Stimulated activated CD4-positive, alpha-beta T cell treated with anti-CD3 and anti-CD28 coated beads, Interleukin-4, amount 100 ng/mL, for 24 hours (primary cell): ENCODE measurements around the gene RARA.

Experiments
- DNase-seq: peaks from one replicate; pipeline ENCODE4 v3.0.0-alpha.2; 2020

The RARA gene

GRCh38 chr17:40347319-40348135 is 38.5 kb downstream of the RARA start:
- DNase-seq, result no peak

- DNase-seq, result no peak
These were observed 39.1 kb downstream of the RARA start for GRCh38 chr17:40348136-40348504.

GRCh38 chr17:40348562-40349476 is 39.8 kb downstream of the RARA start:
- DNase-seq, result no peak

GRCh38 chr17:40349477-40349894 is 40.5 kb downstream of the RARA start:
- DNase-seq, result no peak

- no peak for DNase-seq
These were observed 41.1 kb downstream of the RARA start for GRCh38 chr17:40349895-40350688.

GRCh38 chr17:40350689-40351358 is 41.8 kb downstream of the RARA start:
- no peak for DNase-seq

- no peak for DNase-seq
These were observed 42.6 kb downstream of the RARA start for GRCh38 chr17:40351359-40352236.

- no peak for DNase-seq
These were observed 43.3 kb downstream of the RARA start for GRCh38 chr17:40352237-40352778.

GRCh38 chr17:40352779-40353394 is 43.9 kb downstream of the RARA start:
- DNase-seq, result no peak

- no peak for DNase-seq
These were observed 45.5 kb downstream of the RARA start for GRCh38 chr17:40354221-40355122.

- DNase-seq, result peak; percentile 79
These were observed 46.3 kb downstream of the RARA start for GRCh38 chr17:40355123-40355803.

- no peak for DNase-seq
These were observed 47.1 kb downstream of the RARA start for GRCh38 chr17:40355804-40356758.

- no peak for DNase-seq
These were observed 48.3 kb downstream of the RARA start for GRCh38 chr17:40356990-40357881.

GRCh38 chr17:40358323-40359038 is 49.5 kb downstream of the RARA start:
- peak; percentile 92 for DNase-seq

- DNase-seq, result no peak
These were observed 51.1 kb downstream of the RARA start for GRCh38 chr17:40360091-40360490.
